Stomach (tissue), 4 donors: ENCODE results near the gene ADPRHL1.

Experiments
- POLR2A ChIP-seq, 4 donors: fragments of 450-650 bp; IDR thresholded peaks; one replicate each; pipeline ENCODE4 v1.6.1; 2016; ENCODE audit warnings: antibody characterized with exemption in 4 of 4, control low read depth in 2 of 4, mild to moderate bottlenecking in 1 of 4, moderate library complexity in 1 of 4
- TF ChIP-seq, protein P1 (sequence below), 7 experiments: fragments of 450-650 bp in 4 of 7; fragments of 200-600 bp in 3 of 7; sonication (generic) in 3 of 7; IDR thresholded peaks; one replicate each; pipeline ENCODE4 v1.5.1; 2016 to 2019; ENCODE audit warnings: antibody characterized with exemption in 7 of 7, control low read depth in 2 of 7, mild to moderate bottlenecking in 1 of 7

- TF ChIP-seq, protein P1, sequence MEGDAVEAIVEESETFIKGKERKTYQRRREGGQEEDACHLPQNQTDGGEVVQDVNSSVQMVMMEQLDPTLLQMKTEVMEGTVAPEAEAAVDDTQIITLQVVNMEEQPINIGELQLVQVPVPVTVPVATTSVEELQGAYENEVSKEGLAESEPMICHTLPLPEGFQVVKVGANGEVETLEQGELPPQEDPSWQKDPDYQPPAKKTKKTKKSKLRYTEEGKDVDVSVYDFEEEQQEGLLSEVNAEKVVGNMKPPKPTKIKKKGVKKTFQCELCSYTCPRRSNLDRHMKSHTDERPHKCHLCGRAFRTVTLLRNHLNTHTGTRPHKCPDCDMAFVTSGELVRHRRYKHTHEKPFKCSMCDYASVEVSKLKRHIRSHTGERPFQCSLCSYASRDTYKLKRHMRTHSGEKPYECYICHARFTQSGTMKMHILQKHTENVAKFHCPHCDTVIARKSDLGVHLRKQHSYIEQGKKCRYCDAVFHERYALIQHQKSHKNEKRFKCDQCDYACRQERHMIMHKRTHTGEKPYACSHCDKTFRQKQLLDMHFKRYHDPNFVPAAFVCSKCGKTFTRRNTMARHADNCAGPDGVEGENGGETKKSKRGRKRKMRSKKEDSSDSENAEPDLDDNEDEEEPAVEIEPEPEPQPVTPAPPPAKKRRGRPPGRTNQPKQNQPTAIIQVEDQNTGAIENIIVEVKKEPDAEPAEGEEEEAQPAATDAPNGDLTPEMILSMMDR (IDR thresholded peaks at IDR 0.05), result peak in 4 of 7 experiments; percentile 21 to 98 (median 92)
- no peak for TF ChIP-seq POLR2A (IDR thresholded peaks at IDR 0.05)
These were observed 59.5 kb downstream of the ADPRHL1 start for GRCh38 chr13:113393563-113394338.
